SK-N-SH (cell line): ENCODE results near the gene SPACA5B. TPM values are rescaled to one million over a fixed set of nuclear protein-coding genes. Genes with fewer than 3 reads are reported as not detected.

Experiments used
- CTCF ChIA-PET: fragments of 300-600, 350-600 bp; formaldehyde crosslinking; extraction: SDS; loops from one replicate; lab custom pipeline; 2021; lab: Yijun Ruan, JAX
- POLR2A ChIA-PET: fragments of 350-600 bp; sonication (Branson Sonifier 250); formaldehyde crosslinking; extraction: SDS; loops from one replicate; lab custom pipeline; 2020; ENCODE audit warnings: antibody characterized with exemption, inconsistent platforms; lab: Yijun Ruan, JAX
- DNase-seq: peaks from one replicate; pipeline ENCODE4 v3.0.0; 2012
- H2AFZ ChIP-seq: fragments of 200-600 bp; sonication (generic); 2 replicates; pipeline ENCODE4 v1.8.1; 2016; ENCODE audit warnings: antibody characterized with exemption, mild to moderate bottlenecking, low read depth
- H3F3A ChIP-seq: fragments of 200-600 bp; sonication (generic); replicated peaks from 2 replicates; pipeline ENCODE3; 2016; ENCODE audit warnings: antibody characterized with exemption, mild to moderate bottlenecking; ENCODE audit not compliant: insufficient read depth
- H3K27ac ChIP-seq, 2 experiments: fragments of 200-500 bp in 1 of 2; fragments of 200-600 bp in 1 of 2; sonication (Bioruptor generic) in 1 of 2; sonication (generic), shearing (Covaris generic) in 1 of 2; 2 replicates each; pipeline versions ENCODE4 v1.5.1 to v1.6.1; 2014 to 2016; ENCODE audit warnings: low read depth in 2 of 2, inconsistent platforms in 1 of 2, low read length in 1 of 2, mild to moderate bottlenecking in 1 of 2, mixed read lengths in 1 of 2
- H3K27me3 ChIP-seq: fragments of 200-600 bp; sonication (generic), shearing (Covaris generic); 2 replicates; pipeline ENCODE4 v1.6.1; 2016; ENCODE audit warnings: mixed run types; ENCODE audit not compliant: insufficient read depth
- H3K36me3 ChIP-seq, 2 experiments: fragments of 200-500 bp in 1 of 2; fragments of 200-600 bp in 1 of 2; sonication (Bioruptor generic) in 1 of 2; sonication (generic) in 1 of 2; replicated peaks in 1 of 2; 2 replicates each; pipeline versions ENCODE3 to v1.5.1; 2014 to 2016; ENCODE audit warnings: low read length in 1 of 2, mild to moderate bottlenecking in 1 of 2; ENCODE audit not compliant: insufficient read depth in 2 of 2, control insufficient read depth in 1 of 2
- H3K4me1 ChIP-seq, 2 experiments: fragments of 200-500 bp in 1 of 2; fragments of 200-600 bp in 1 of 2; sonication (Bioruptor generic) in 1 of 2; sonication (generic), shearing (Covaris generic) in 1 of 2; 2 replicates each; pipeline versions ENCODE4 v1.5.1 to v1.6.1; 2014 to 2016; ENCODE audit warnings: low read depth in 1 of 2, low read length in 1 of 2, mixed run types in 1 of 2; ENCODE audit not compliant: insufficient read depth in 2 of 2, control insufficient read depth in 1 of 2
- H3K4me2 ChIP-seq: fragments of 200-600 bp; sonication (generic), shearing (Covaris generic); 2 replicates; pipeline ENCODE4 v1.6.1; 2017; ENCODE audit warnings: mixed run types
- H3K4me3 ChIP-seq, 2 experiments: fragments of 200-500 bp in 1 of 2; fragments of 200-600 bp in 1 of 2; sonication (Bioruptor generic) in 1 of 2; sonication (generic), shearing (Covaris generic) in 1 of 2; 2 replicates each; pipeline versions ENCODE4 v1.5.1 to v1.8.1; 2014 to 2016; ENCODE audit warnings: low read depth in 2 of 2, inconsistent platforms in 1 of 2, low read length in 1 of 2, mild to moderate bottlenecking in 1 of 2, mixed read lengths in 1 of 2, moderate library complexity in 1 of 2
- H3K79me2 ChIP-seq: fragments of 200-600 bp; sonication (generic); 2 replicates; pipeline ENCODE4 v1.8.1; 2017; ENCODE audit warnings: mild to moderate bottlenecking; ENCODE audit not compliant: insufficient read depth
- H3K9ac ChIP-seq: fragments of 200-600 bp; sonication (generic); 2 replicates; pipeline ENCODE4 v1.6.1; 2017; ENCODE audit warnings: mixed run types
- H3K9me2 ChIP-seq: fragments of 200-600 bp; sonication (generic); 2 replicates; pipeline ENCODE4 v1.6.1; 2017; ENCODE audit warnings: mixed run types
- H3K9me3 ChIP-seq: fragments of 200-600 bp; sonication (generic); 2 replicates; pipeline ENCODE4 v1.6.1; 2017; ENCODE audit warnings: mixed run types, mild to moderate bottlenecking, moderate library complexity
- H4K20me1 ChIP-seq: fragments of 200-600 bp; sonication (generic); 2 replicates; pipeline ENCODE4 v1.6.1; 2017; ENCODE audit warnings: mild to moderate bottlenecking, mixed run types; ENCODE audit not compliant: insufficient read depth
- CHD2 ChIP-seq: fragments of 150-350 bp; IDR thresholded peaks from 2 replicates; pipeline ENCODE4 v1.6.1; 2018; ENCODE audit warnings: low read length; ENCODE audit not compliant: partially characterized antibody
- CTCF ChIP-seq: fragments of 200-600 bp; sonication (generic); IDR thresholded peaks from 2 replicates; pipeline ENCODE4 v1.6.1; 2017; ENCODE audit warnings: antibody characterized with exemption, mild to moderate bottlenecking, moderate library complexity
- ELF1 ChIP-seq: IDR thresholded peaks from 2 replicates; pipeline ENCODE4 v1.4.0; 2012
- EZH2phosphoT487 ChIP-seq: fragments of 200-600 bp; sonication (generic); IDR thresholded peaks from 2 replicates; pipeline ENCODE4 v1.6.1; 2017; ENCODE audit warnings: low read depth, mixed run types, mild to moderate bottlenecking, antibody characterized with exemption, moderate library complexity, borderline replicate concordance
- FOSL2 ChIP-seq: IDR thresholded peaks from 2 replicates; pipeline ENCODE4 v1.4.0; 2012; ENCODE audit warnings: low read depth, mild to moderate bottlenecking, moderate library complexity, borderline replicate concordance
- FOXJ3 ChIP-seq: sonication (generic); formaldehyde crosslinking; IDR thresholded peaks from 2 replicates; pipeline ENCODE4 v1.5.1; 2020; ENCODE audit warnings: mild to moderate bottlenecking, missing genetic modification reagents
- FOXM1 ChIP-seq: IDR thresholded peaks from 2 replicates; pipeline ENCODE4 v1.4.0; 2012; ENCODE audit warnings: low read depth, mild to moderate bottlenecking
- GABPA ChIP-seq: IDR thresholded peaks from 2 replicates; pipeline ENCODE4 v1.4.0; 2012; ENCODE audit warnings: low read depth, mild to moderate bottlenecking
- GATA2 ChIP-seq: sonication (generic); formaldehyde crosslinking; IDR thresholded peaks from 2 replicates; pipeline ENCODE4 v1.5.0; 2020; ENCODE audit warnings: mild to moderate bottlenecking, missing genetic modification reagents
- IRF3 ChIP-seq: fragments of 150-350 bp; IDR thresholded peaks from 2 replicates; pipeline ENCODE4 v1.6.1; 2016; ENCODE audit warnings: mild to moderate bottlenecking, low read depth, low read length
- MEF2A ChIP-seq: IDR thresholded peaks from 2 replicates; pipeline ENCODE4 v1.4.0; 2012; ENCODE audit warnings: low read depth, borderline replicate concordance
- MXI1 ChIP-seq: IDR thresholded peaks from 2 replicates; pipeline ENCODE4 v1.6.1; 2012; ENCODE audit warnings: mild to moderate bottlenecking, low read depth, low read length, improper control_type of control experiment
- NRF1 ChIP-seq: IDR thresholded peaks from 2 replicates; pipeline ENCODE4 v1.6.1; 2012; ENCODE audit warnings: low read depth, mild to moderate bottlenecking, low read length
- POLR2AphosphoS5 ChIP-seq: IDR thresholded peaks from 2 replicates; pipeline ENCODE4 v1.6.1; 2012; ENCODE audit warnings: low read depth, low read length
- RCOR1 ChIP-seq: fragments of 150-350 bp; IDR thresholded peaks from 2 replicates; pipeline ENCODE4 v1.6.1; 2017; ENCODE audit warnings: antibody characterized with exemption, low read length
- REST ChIP-seq: IDR thresholded peaks from 2 replicates; pipeline ENCODE4 v1.6.1; 2012; ENCODE audit warnings: mild to moderate bottlenecking, low read depth, low read length, moderate library complexity
- RFX5 ChIP-seq: IDR thresholded peaks from 2 replicates; pipeline ENCODE4 v1.6.1; 2012; ENCODE audit warnings: mild to moderate bottlenecking, improper control_type of control experiment, low read length
- RXRA ChIP-seq: IDR thresholded peaks from 2 replicates; pipeline ENCODE4 v1.4.0; 2012; ENCODE audit warnings: low read depth, mild to moderate bottlenecking, borderline replicate concordance
- SIN3A ChIP-seq: IDR thresholded peaks from 2 replicates; pipeline ENCODE4 v1.6.1; 2012; ENCODE audit warnings: low read depth, mild to moderate bottlenecking, low read length, moderate library complexity, borderline replicate concordance
- SMC3 ChIP-seq: IDR thresholded peaks from 2 replicates; pipeline ENCODE4 v1.6.1; 2012; ENCODE audit warnings: low read depth, low read length, improper control_type of control experiment
- TCF12 ChIP-seq: IDR thresholded peaks from 2 replicates; pipeline ENCODE4 v1.4.0; 2012
- USF2 ChIP-seq: fragments of 150-350 bp; IDR thresholded peaks from 2 replicates; pipeline ENCODE4 v1.6.1; 2017; ENCODE audit warnings: antibody characterized with exemption, low read length, low read depth, borderline replicate concordance
- YY1 ChIP-seq: IDR thresholded peaks from 2 replicates; pipeline ENCODE4 v1.4.0; 2012; ENCODE audit warnings: low read depth, mild to moderate bottlenecking
- WGBS: methylation state at CpG from one replicate; pipeline ENCODE4 v1.1.6; 2017; ENCODE audit warnings: low lambda C conversion rate; 5-methylcytosine and 5-hydroxymethylcytosine counted together
- polyA plus RNA-seq, 3 experiments: library from polyadenylated mRNA; depleted of rRNA; stranded (reverse); fragments of >200 nt; gene quantifications; 2 replicates each; pipeline ENCODE4 v1.2.3, GENCODE V29; 2012

SPACA5B gene
- polyA plus RNA-seq, 1 of the 3 experiments (the other 2 are of a cell fraction), result not detected

GRCh38 chrX:48101443-48101842 is 29.0 kb upstream of the SPACA5B start:
- H3K27me3 ChIP-seq, result peaks cover 11% of the 10 kb centered on the region; the same call in 1 of the 2 replicates
- H2AFZ ChIP-seq, result no peak overlapping the region
- H3K4me2 ChIP-seq, result no peak overlapping the region
- WGBS, result 13% methylated on average over 3 of the region's 3 CpGs
- H3K9ac ChIP-seq, result no peak overlapping the region
- H3K9me3 ChIP-seq, result no peaks in the 10 kb centered on the region
- no peak overlapping the region for H3K27ac ChIP-seq
- H3K9me2 ChIP-seq, result no peaks in the 10 kb centered on the region
- TF ChIP-seq TCF12, result no peak
- no peak for TF ChIP-seq SMC3
- no peak for TF ChIP-seq RFX5
- no peak for TF ChIP-seq CTCF
- TF ChIP-seq GATA2 (CRISPR knock-in tag), result no peak
- TF ChIP-seq FOXM1, result no peak
- TF ChIP-seq SIN3A, result no peak
- TF ChIP-seq NRF1, result no peak
- no peak for TF ChIP-seq CHD2
- TF ChIP-seq RXRA, result no peak
- TF ChIP-seq IRF3, result no peak
- no peak for TF ChIP-seq POLR2AphosphoS5
- TF ChIP-seq FOXJ3 (CRISPR knock-in tag), result no peak
- TF ChIP-seq ELF1, result no peak
- no peak for TF ChIP-seq FOSL2
- TF ChIP-seq YY1, result no peak
- no peak overlapping the region for H3K4me3 ChIP-seq
- no peak for DNase-seq
- ChIA-PET CTCF (no interaction called here), POLR2A (no interaction called here)
- no peaks in the 10 kb centered on the region for H3K4me1 ChIP-seq
- H4K20me1 ChIP-seq, result no peaks in the 10 kb centered on the region
- no peaks in the 10 kb centered on the region for H3K36me3 ChIP-seq
- H3K79me2 ChIP-seq, result no peaks in the 10 kb centered on the region
- H3F3A ChIP-seq, result no peaks in the 10 kb centered on the region

GRCh38 chrX:48102874-48103374 is 27.5 kb upstream of the SPACA5B start:
- Histone ChIP-seq H3K27ac (no peak overlapping the region), H4K20me1 (no peaks in the 10 kb centered on the region), H3K9me3 (no peaks in the 10 kb centered on the region), H3K4me2 (no peak overlapping the region), H3K9me2 (no peaks in the 10 kb centered on the region), H3K9ac (no peak overlapping the region), H3K27me3 (peaks cover 7% of the 10 kb centered on the region; the same call in 1 of the 2 replicates), H3K79me2 (no peaks in the 10 kb centered on the region), H3K4me3 (no peak overlapping the region), H3K4me1 (no peaks in the 10 kb centered on the region), H2AFZ (no peak overlapping the region), H3F3A (no peaks in the 10 kb centered on the region), H3K36me3 (no peaks in the 10 kb centered on the region)
- POLR2A ChIA-PET, result no interaction called here
- WGBS, result 11% methylated on average over 6 of the region's 6 CpGs
- TF ChIP-seq MXI1, result no peak
- no peak for TF ChIP-seq CHD2
- no peak for TF ChIP-seq MEF2A
- TF ChIP-seq RCOR1, result no peak
- no peak for TF ChIP-seq GABPA
- no peak for TF ChIP-seq ELF1
- TF ChIP-seq EZH2phosphoT487, result no peak
- TF ChIP-seq FOXM1, result no peak
- TF ChIP-seq REST, result no peak
- TF ChIP-seq USF2, result no peak
- TF ChIP-seq RFX5, result no peak
- no peak for TF ChIP-seq YY1
- TF ChIP-seq FOXJ3 (CRISPR knock-in tag), result no peak
- CTCF ChIA-PET, result no interaction called here
- no peak for DNase-seq
